Activated CD8-positive, alpha-beta T cell treated with anti-CD3 and anti-CD28 coated beads for 36 hours (primary cell): Measurements from ENCODE around the gene MSTO1. TPM values are rescaled to one million over a fixed set of nuclear protein-coding genes. Genes with fewer than 3 reads are reported as not detected.
"Not testable (repeated sequence)": the region's sequence is repeated elsewhere in the genome, so short reads cannot be mapped to it uniquely, and the experiment has no call there.

Experiments used
- ATAC-seq: fragments of 200-7000 bp; cut with Tn5 transposase; one replicate; pipeline ENCODE4 v1.10.0; 2021; ENCODE audit warnings: mild to moderate bottlenecking, moderate library complexity
- CTCF ChIA-PET: fragments of 350-600 bp; sonication (Branson Sonifier 250); formaldehyde crosslinking; loops from one replicate; lab custom pipeline; 2021; ENCODE audit warnings: antibody characterized with exemption; lab: Charles Lee
- POLR2A ChIA-PET: fragments of 350-600 bp; sonication (Branson Sonifier 250); formaldehyde crosslinking; loops from one replicate; lab custom pipeline; 2021; ENCODE audit warnings: antibody characterized with exemption; lab: Charles Lee
- DNase-seq: peaks from one replicate; pipeline ENCODE4 v3.0.0-alpha.2; 2020
- H3K27ac Mint-ChIP-seq: one replicate; pipeline ENCODE4 v1.8.0; 2021; ENCODE audit warnings: mild to moderate bottlenecking, mixed read lengths
- H3K27me3 Mint-ChIP-seq: one replicate; pipeline ENCODE4 v1.8.0; 2021; ENCODE audit warnings: mixed read lengths
- H3K36me3 Mint-ChIP-seq: one replicate; pipeline ENCODE4 v1.8.0; 2021; ENCODE audit warnings: low read depth, mixed read lengths
- H3K4me1 Mint-ChIP-seq: one replicate; pipeline ENCODE4 v1.8.0; 2021; ENCODE audit warnings: low read depth, mixed read lengths
- H3K4me3 Mint-ChIP-seq: one replicate; pipeline ENCODE4 v1.8.0; 2021; ENCODE audit warnings: mild to moderate bottlenecking, moderate library complexity, mixed read lengths
- H3K9me3 Mint-ChIP-seq: one replicate; pipeline ENCODE4 v1.8.0; 2021; ENCODE audit warnings: mixed read lengths
- CTCF ChIP-seq: fragments of 200-600 bp; IDR thresholded peaks from one replicate; pipeline ENCODE4 v1.8.0; 2022; ENCODE audit warnings: antibody characterized with exemption, mild to moderate bottlenecking
- intact Hi-C: fragments of 100-400 bp; cut with micrococcal nuclease; formaldehyde crosslinking; loops from one replicate; pipeline ENCODE4 v1.10.0; 2022
- total RNA-seq, 2 experiments: library from RNA; stranded (reverse); gene quantifications; one replicate each; pipeline ENCODE4 v1.2.3, GENCODE V29; 2021

Gene MSTO1
- total RNA-seq, 2 experiments from 2014 or later: 52.3 to 57.1 TPM

DNA sequence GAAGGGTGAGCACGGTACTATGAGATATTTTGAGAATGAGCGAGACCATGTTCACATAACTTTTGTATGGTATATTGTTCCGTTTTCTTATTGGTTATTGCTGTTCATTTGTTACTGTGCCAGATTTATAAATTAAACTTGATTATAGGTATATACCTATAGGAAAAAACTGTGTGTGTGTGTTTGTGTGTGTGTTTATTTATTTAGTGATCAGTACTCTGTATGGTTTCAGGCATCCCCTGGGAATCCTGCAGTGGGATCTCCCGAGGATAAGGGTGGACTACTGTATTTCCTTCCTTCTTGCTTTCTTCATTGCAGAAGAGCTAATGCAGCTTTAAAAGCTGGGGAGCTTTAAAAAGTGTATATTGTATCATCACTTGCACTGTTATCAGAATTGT lies 39.4 kb upstream of the MSTO1 start:
- CTCF ChIA-PET: interaction anchor here (1.2 to 1.4 kb wide), 2 partner anchors 194 to 319 kb away, joined by 3 to 4 read pairs; no protein-coding TSS in a partner anchor

GRCh38 chr1:155574077-155574476 lies 35.9 kb upstream of the MSTO1 start:
- Mint-ChIP-seq H3K9me3 (no peaks in the 10 kb centered on the region), H3K36me3 (peaks cover 11% of the 10 kb centered on the region), H3K27ac (no peak overlapping the region), H3K4me3 (no peak overlapping the region), H3K4me1 (peaks cover 15% of the 10 kb centered on the region), H3K27me3 (no peaks in the 10 kb centered on the region)
- CTCF ChIA-PET: no interaction called here
- intact Hi-C loops: no loop called here
- DNase-seq: no peak
- no peak for ATAC-seq
- TF ChIP-seq CTCF: no peak
- POLR2A ChIA-PET: interaction anchor here (2.2 kb wide), 1 partner anchor 10 kb away, joined by 8 read pairs; no protein-coding TSS in a partner anchor

More for the DNA sequence above, 39.4 kb upstream of the MSTO1 start:
- Mint-ChIP-seq H3K4me1 (peaks cover 21% of the 10 kb centered on the region), H3K27ac (peak overlapping the region; percentile 52), H3K27me3 (no peaks in the 10 kb centered on the region), H3K4me3 (no peak overlapping the region), H3K36me3 (peaks cover 23% of the 10 kb centered on the region), H3K9me3 (no peaks in the 10 kb centered on the region)
- ATAC-seq (no peak), DNase-seq (no peak)
- POLR2A ChIA-PET: interaction anchor here (1.2 kb wide), 1 partner anchor 10 kb away, joined by 3 read pairs; no protein-coding TSS in a partner anchor
- intact Hi-C loops: no loop called here
- TF ChIP-seq CTCF: no peak

- DNase-seq, H3K36me3 Mint-ChIP-seq, H3K9me3 Mint-ChIP-seq, H3K27ac Mint-ChIP-seq, CTCF ChIA-PET, ATAC-seq, intact Hi-C loops, H3K4me3 Mint-ChIP-seq, H3K27me3 Mint-ChIP-seq, H3K4me1 Mint-ChIP-seq: not testable (repeated sequence)
- POLR2A ChIA-PET: interaction anchor here (2.2 kb wide), 1 partner anchor 12 kb away, joined by 8 read pairs; no protein-coding TSS in a partner anchor
Measured at GRCh38 chr1:155575608-155576007, 34.4 kb upstream of the MSTO1 start.

DNA sequence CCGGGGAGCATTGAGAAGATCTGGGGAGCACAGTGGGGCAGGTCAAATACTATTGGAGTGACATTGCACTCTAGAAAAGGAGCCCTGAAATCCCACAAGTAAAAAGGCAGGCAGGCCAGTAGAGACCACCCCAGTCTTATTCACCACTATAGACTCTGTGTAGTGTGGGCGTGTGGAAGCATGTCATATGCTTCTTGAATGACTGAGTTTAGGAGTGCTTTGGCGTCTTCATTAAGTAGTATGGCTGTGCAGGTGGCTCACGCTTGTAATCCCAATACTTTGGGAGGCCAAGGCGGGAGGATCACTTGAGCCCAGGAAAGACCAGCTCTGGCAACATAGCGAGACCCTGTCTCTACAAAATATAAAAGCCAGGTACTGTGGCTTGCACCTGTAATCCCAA lies 26.2 kb upstream of the MSTO1 start:
- H3K4me1 Mint-ChIP-seq, H3K27ac Mint-ChIP-seq, DNase-seq, H3K36me3 Mint-ChIP-seq, H3K27me3 Mint-ChIP-seq, ATAC-seq, intact Hi-C loops, H3K9me3 Mint-ChIP-seq, POLR2A ChIA-PET, CTCF ChIA-PET, H3K4me3 Mint-ChIP-seq: not testable (repeated sequence)

DNA sequence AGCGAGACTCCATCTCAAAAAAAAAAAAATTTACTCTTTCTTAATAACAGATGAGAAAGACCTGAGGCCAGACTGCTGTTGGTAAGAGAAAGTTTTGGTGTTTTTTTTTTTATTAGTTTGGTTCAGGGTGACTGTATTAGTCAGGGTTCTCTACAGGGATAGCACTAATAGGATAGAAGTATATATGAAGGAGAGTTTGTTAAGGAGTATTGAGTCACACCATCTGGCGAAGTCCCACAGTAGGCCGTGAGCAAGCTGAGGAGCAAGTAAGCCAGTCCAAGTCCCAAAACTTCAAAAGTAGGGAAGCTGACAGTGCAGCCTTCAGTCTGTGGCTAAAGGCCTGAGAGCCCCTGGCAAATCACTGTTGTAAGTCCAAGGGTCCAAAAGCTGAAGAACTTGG lies 20.7 kb upstream of the MSTO1 start:
- DNase-seq, H3K9me3 Mint-ChIP-seq, H3K4me3 Mint-ChIP-seq, H3K27me3 Mint-ChIP-seq, CTCF ChIA-PET, ATAC-seq, H3K4me1 Mint-ChIP-seq, intact Hi-C loops, H3K27ac Mint-ChIP-seq, H3K36me3 Mint-ChIP-seq: not testable (repeated sequence)
- POLR2A ChIA-PET: interaction anchor here (1.2 kb wide), 1 partner anchor 85 kb away, joined by 3 read pairs; no protein-coding TSS in a partner anchor

DNA sequence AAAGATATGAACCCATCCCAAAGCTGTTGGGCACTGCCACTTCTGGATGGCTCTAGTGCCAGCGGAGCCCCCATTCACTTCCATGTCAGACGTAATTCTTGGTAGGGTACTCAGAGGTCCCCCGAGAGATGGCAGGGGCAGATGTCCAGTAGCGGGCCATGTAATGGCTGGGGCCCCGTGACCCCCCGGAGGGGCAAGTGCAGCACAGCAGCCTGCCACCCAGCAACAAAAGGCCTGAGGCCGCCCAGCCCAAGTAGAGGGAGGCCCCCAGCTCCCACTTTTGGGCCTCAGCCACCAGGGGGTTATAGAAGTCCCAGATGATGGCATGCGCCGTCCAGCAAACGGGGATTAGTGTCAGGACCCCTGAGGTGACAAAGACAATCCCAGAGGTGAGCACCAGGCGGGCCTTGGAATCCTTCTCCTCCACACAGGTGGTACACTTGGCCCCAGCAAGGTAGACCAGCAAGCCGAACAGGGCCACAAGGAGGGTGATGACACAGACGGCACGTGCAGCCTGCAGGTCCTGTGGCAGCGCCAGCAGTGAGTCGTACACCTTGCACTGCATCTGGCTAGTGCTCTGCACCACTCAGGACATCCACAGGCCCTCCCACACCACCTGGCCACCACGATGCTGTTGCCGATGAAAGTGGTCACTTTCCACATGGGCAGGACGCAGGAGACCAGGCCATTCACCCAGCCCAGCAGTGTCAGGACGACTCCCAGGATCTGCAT lies 19.3 kb upstream of the MSTO1 start:
- intact Hi-C loops: loop anchor here (10.0 kb wide), 1 partner anchor 336 kb away; the partner anchor contains the start of gene ENTREP3
- H3K4me1 Mint-ChIP-seq, H3K27ac Mint-ChIP-seq, DNase-seq, H3K36me3 Mint-ChIP-seq, POLR2A ChIA-PET, H3K27me3 Mint-ChIP-seq, H3K4me3 Mint-ChIP-seq, H3K9me3 Mint-ChIP-seq, ATAC-seq: not testable (repeated sequence)
- CTCF ChIA-PET: interaction anchor here (1.2 to 2.1 kb wide), 2 partner anchors 339 to 340 kb away, joined by 7 to 19 read pairs; no protein-coding TSS in a partner anchor
